Raji (cell line): ENCODE measurements around the gene BICDL1.

Experiments used
- POLR2A ChIP-seq: IDR thresholded peaks from 2 replicates; pipeline ENCODE4 v1.6.1; 2011; ENCODE audit warnings: low read depth, low read length, control low read depth; ENCODE audit not compliant: insufficient read depth

Gene BICDL1

DNA sequence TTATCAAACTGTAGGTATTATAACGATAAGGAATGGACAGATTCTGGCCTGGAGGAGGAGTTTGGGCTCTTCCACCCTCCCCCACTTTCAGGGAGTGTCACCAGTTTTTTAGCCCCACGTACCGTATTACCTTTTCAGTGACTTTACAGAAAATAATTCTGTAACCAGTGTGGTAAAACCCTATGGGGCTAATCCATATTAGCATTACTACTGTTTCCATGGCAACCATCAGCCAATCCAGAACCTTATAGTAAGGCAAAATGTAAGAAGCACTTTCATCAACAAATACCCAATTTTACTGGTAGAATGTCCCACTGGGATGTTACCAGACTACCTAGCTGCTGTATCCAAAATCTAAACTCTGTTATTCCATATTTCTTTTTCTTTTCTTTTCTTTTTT lies 50.7 kb downstream of the BICDL1 start:
- TF ChIP-seq POLR2A, result no peak

DNA sequence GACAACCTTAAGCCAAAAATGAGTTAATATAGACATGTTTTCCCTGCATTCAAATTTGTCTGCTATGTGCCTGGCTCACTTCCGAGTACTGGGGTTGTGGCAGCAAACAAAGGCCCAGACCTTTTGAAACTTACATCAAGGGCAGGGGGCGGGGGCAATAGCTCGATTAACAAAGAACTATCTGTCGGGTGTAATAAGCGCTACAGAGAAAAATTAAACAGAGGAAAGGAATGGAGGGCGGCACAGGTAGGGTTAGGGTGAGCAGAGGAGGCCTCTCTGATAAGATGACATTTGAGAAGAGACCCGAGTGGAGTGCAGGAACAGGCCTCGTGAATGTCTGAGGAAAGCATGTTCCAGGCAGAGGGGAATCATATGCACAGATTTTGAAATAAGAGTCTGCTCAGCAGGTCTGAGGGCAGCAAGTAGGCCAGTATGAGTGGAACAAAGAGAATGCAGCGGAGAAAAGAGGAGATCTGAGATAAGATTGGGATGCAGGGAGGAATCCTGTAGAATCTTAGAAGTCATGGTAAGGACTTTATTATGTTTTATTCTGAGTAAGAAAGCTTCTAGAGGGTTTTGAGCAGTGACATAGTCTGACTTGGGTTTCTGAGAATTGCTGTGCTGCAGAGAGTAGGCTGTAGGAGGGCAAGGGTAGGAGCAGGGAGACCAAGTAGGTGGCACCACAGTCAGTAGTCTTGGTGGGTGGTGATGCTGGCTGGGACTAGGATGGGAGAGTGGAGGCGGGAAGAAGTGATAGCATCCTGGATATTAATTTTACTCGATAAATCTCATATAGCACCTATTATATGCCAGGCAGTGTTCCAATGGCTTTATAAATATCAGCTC lies 52.6 kb downstream of the BICDL1 start:
- TF ChIP-seq POLR2A, result no peak

DNA sequence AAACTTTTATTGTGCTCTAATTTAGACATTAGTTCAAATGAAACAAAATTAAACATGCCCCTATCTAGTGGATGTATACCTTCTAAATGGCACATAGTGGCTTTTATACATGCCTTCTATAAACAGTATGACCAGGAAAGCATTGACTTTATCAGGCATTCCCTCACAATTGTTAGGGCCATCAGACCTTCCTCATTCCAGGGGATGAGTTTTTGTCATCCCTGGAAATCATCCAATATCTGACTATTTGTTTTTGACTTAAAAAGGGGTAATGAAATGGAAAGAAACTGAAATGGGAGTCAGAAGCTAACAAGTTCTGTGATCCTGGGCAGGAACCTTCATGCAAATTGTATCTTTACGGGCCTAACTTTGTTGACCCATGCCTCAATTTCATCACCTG lies 58.0 kb downstream of the BICDL1 start:
- TF ChIP-seq POLR2A, result no peak

DNA sequence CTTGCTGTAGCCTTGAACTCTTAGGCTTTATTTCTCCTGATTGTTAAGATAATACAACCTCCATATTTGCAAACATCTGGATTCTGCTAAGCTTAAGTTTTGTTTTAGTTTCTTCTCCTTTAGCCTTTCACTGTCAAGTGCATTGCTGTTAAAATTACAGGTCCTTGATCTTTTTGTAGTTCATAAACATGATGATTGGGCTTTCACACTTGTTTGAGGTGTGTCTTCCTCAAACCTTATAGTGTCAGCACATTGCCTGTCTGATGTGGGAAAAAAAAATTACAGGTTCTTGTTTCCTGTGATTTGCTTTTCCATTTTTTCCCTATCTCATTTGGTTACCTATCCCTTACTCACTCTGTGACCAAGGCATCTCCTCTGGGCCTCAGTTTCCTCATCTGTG lies 59.2 kb downstream of the BICDL1 start:
- no peak for TF ChIP-seq POLR2A

DNA sequence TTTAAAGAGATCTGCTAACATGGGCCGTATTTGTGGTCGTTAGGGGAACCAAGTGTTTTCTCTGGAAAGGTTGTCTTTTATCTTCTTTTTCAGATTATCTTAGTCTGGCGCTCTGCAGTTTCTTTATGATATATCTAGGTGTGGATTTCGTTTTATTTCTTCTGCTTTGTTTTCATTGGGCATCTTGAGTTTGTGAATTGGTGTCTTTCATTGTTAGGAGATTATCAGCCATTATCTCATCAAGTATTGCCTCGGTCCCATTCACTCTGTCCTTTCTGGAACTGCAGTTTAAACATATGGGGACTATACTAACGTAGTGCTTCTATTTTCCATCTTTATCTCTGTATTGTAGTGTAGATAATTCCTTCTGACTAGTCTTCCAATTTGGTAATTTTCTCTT lies 60.4 kb downstream of the BICDL1 start:
- TF ChIP-seq POLR2A, result no peak

DNA sequence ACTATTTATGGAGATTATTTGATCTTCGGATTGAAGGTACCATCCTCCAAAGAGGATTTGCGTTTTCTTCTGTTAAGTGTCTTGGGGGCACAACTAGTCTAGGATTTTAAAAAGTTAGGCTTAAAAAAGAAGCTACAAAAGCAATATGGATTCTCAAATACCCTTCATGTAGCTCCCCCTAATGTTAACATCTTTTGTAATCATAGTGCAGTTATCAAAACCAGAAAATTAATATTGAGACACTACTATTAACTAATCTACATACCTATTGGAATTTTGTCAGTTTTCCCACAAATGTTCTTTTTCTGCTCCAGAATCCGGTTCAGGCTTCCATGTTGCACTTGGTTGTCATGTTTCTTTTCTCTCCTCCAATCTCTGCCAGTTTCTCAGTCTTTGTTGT lies 62.5 kb downstream of the BICDL1 start:
- TF ChIP-seq POLR2A, result no peak

DNA sequence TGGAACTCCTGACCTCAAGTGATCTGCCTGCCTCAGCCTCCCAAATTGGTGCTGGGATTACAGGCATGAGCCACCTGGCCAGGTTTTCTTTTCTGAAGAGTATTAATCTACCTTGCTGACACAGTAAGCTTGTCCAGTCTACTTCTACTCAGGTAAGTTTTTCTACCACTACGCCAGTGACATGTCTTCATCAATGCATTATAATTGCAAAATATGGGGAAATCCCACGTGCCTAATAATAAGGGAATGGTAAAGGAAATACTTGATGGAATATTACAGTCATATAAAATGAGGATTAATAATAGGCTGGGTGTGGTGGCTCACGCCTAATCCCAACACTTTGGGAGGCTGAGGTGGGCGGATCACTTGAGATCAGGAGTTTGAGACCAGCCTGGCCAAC lies 65.3 kb downstream of the BICDL1 start:
- no peak for TF ChIP-seq POLR2A

DNA sequence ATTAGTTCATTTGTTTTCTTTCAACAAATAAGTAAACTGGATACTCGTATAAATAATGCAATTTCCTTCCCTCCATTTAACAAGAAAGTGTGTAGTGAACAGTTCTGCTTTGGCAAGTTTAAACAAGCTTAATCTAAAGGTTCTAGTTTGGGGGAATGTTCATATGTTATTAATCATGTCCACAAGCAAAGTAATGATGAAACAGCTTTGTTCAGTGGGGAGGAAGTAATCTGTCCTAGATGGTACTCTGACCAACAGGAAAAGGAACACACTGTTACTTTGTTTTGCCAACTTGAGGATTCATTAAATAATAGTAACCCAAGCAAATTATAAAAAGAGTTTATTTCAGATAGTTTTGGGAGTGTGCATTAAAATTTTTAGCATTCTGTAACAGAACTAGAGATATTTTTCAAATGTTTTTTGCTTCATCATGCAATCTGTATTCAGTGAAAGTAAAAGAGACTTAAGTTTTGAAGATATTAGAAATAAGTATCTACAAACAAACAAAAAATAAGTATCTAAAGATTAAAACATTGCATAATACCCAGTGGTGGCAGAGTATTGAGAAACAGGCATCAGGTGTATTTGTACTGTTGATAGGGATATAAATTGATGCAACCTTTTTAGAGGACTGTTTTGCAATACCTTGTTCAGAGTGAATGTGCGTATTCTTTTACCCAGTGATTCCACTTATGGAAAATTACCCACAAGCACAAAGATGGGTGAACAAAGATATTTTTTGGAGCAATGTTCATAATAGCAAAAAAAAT lies 66.4 kb downstream of the BICDL1 start:
- TF ChIP-seq POLR2A, result no peak

DNA sequence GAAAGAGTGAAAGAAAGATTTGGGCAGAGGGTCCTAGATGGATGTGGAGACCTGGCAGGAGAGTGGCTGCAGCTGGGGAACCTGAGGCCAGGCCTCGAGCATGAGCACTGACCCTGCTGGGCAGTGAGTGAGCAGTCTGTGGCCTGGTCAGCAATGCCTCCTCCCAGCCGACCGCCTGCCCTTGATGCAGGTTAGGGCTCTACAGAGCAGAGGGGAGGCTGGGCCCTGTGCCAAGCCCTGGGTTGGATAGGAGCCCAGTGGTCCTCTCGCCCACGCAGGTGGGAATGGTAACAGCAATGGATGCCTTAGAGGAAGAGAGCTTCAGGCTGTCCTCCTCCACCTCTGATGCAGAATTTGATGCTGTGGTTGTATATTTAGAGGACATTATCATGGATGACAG lies 67.7 kb downstream of the BICDL1 start:
- TF ChIP-seq POLR2A, result no peak

DNA sequence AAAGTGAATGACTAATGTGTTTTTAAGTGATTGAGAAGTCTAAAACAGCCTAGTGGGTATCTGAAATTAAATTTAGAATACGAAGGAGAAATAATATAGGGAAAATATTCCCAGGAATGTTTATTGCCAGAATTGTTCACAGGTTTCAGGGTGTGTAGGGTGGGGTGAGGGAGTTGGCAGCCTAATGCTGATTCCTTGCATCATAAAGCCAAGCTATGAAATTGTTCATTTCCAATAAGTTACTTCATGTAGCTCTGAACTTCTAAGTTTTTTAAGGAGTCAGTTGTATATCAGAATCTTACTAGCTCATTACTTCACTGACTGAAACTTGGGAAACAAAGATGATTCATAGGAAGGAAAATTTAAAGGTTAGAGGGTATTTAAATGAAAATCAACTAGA lies 71.2 kb downstream of the BICDL1 start:
- TF ChIP-seq POLR2A, result no peak

DNA sequence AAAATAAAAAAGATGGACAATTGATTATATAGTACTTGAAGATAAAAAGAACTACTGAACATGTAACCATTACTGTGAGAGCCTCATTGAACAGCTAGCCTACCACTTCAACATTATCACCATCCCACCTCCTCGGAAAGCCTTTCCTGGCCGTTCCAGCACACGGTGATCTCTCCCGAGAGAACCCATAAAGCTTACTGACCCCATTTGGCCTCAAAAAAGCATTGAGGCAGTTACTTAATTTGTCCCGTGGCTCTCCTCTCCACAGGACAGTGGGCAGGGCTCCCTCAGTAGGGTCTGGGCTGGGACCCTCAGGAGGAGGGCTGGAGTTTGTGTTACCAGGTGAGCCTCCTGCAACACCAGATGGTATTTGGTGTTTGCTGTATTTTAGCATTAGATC lies 71.7 kb downstream of the BICDL1 start:
- TF ChIP-seq POLR2A, result no peak

DNA sequence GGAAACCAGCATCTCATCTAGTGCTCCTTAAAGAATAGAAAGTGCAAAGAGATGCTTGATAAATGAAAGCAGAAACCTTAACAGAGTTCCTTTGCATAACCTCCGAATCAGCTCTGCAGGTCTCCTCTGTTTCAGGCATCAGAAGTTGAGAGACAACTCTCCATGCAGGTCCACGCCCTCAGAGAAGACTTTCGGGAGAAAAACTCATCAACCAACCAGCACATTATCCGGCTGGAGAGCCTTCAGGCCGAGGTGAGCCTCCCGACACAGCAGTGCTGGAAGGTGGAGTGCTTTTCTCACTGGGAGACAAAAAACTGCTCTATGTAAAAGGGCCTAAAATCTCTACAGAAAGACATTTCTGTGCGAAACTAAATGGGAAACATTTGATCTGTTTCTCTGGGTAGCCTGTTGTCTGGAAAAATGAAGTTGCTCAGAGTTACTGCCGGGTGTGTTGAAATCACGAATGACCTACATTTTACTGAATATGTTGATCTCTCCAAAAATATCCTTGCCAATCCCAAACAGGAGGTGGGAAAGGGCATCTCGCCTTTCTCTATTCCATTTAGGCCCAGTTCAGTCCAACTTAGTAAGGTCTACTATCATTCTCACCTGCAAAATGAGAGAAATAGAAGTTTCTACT lies 72.7 kb downstream of the BICDL1 start:
- TF ChIP-seq POLR2A, result no peak

DNA sequence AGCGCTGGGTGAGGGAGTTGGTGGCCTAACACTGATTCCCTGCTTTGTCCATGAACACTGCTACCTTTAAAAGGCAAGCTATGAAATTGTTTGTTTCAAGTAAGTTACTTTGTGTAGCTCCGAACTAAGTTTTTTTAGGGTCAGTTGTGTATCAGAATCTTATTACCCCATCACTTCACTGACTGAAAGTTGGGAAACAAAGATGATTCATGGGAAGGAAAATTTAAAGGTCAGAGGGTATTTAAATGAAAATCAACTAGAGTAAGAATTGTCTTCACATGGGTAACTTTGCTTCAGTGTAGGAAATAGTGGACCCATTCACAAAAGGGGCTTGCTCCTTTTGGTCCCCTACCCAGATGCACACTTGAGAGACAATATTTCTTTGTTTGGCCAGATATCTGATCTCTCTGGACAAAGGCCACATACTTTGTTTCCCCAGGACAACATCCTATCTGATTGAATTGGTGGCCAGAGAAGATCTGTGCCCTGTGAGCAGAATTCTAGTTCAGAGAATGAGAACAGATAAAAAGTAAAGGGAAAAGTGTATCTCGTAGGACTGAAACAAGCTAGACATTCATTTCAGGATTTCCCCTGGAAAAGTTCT lies 74.0 kb downstream of the BICDL1 start:
- TF ChIP-seq POLR2A, result no peak

DNA sequence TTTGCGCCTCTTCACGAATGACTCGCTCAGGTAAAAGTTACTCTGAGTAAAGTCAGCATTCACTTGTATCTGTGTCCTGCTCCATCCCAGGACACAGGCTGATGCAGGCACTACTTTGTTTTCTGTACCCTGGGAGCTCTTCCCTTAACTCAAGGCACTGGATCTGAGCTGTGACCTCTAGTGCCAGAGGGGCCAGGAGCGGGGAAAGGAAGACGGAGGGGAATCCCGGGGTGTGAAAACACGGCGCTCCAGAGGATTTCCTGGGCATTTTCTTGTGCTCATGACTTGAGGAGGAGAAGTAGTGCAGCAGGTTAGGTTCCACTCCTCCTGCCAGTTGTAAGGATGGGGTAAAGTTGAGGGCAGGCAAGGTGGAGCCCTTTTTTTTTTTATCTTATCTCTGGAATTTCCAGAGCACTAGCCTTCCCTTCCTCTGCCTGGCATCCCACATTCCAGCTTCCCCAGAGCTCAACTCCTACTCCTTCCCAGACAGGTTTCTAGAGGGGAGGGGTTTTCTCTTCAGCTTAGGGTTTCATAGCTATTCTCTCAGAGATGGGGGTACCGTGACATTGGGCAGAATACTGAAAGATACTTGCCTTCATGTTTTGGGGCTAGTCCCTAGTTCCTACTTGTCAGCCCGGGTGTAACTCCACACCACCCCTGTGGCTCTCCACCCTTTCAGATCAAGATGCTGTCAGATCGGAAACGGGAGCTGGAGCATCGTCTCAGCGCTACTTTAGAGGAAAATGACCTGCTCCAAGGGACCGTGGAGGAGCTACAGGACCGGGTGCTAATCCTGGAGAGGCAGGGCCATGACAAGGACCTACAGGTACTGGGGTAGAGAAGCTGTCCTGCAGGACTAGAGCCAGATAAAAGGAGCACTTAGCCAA lies 75.3 kb downstream of the BICDL1 start:
- no peak for TF ChIP-seq POLR2A
